HG03575 (cell line): ENCODE measurements around the gene ZBTB47.

Source experiments
- ATAC-seq: cut with Tn5 transposase; IDR thresholded peaks from one replicate; pipeline ENCODE4 v1.9.1; 2021; ENCODE audit not compliant: unreplicated experiment, insufficient number of reproducible peaks, low FRiP score; ENCODE audit errors: extremely low read depth

The ZBTB47 gene

GRCh38 chr3:42653560-42654330, at the start of gene ZBTB47:
Gene ZBTB47 (plus strand): TSS chr3:42653697. CDS start chr3:42658356, 4,659 bp downstream.
- no peak for ATAC-seq

GRCh38 chr3:42605546-42606173, 47.8 kb upstream of the ZBTB47 start:
- ATAC-seq: no peak

- ATAC-seq: no peak
Observed at GRCh38 chr3:42608581-42608980, 44.9 kb upstream of the ZBTB47 start.

- ATAC-seq: no peak
Observed at GRCh38 chr3:42610976-42611375, 42.5 kb upstream of the ZBTB47 start.

- no peak for ATAC-seq
Observed at GRCh38 chr3:42612217-42612616, 41.3 kb upstream of the ZBTB47 start.

- no peak for ATAC-seq
Observed at GRCh38 chr3:42612928-42613327, 40.6 kb upstream of the ZBTB47 start.

GRCh38 chr3:42613462-42613861, 40.0 kb upstream of the ZBTB47 start:
- ATAC-seq: no peak

GRCh38 chr3:42631620-42632019, 21.9 kb upstream of the ZBTB47 start:
- ATAC-seq: no peak

GRCh38 chr3:42632146-42632545, 21.4 kb upstream of the ZBTB47 start:
- ATAC-seq: no peak

- ATAC-seq: no peak
Observed at GRCh38 chr3:42633544-42633943, 20.0 kb upstream of the ZBTB47 start.

- no peak for ATAC-seq
Observed at GRCh38 chr3:42635111-42635510, 18.4 kb upstream of the ZBTB47 start.

- no peak for ATAC-seq
Observed at GRCh38 chr3:42637001-42637400, 16.5 kb upstream of the ZBTB47 start.

- ATAC-seq: no peak
Observed at GRCh38 chr3:42638339-42638842, 15.1 kb upstream of the ZBTB47 start.

GRCh38 chr3:42639192-42639591, 14.3 kb upstream of the ZBTB47 start:
- no peak for ATAC-seq

- ATAC-seq: no peak
Observed at GRCh38 chr3:42640129-42640528, 13.4 kb upstream of the ZBTB47 start.

GRCh38 chr3:42640771-42641370, 12.6 kb upstream of the ZBTB47 start:
- no peak for ATAC-seq

- no peak for ATAC-seq
Observed at GRCh38 chr3:42647821-42648459, 5.6 kb upstream of the ZBTB47 start.

- ATAC-seq: no peak
Observed at GRCh38 chr3:42649006-42649405, 4.5 kb upstream of the ZBTB47 start.

GRCh38 chr3:42649783-42650182, 3.7 kb upstream of the ZBTB47 start:
- no peak for ATAC-seq
